Gastrocnemius medialis (tissue), 4 donors: ENCODE results near the gene ADARB2.

Source experiments
- POLR2A ChIP-seq, 2 donors: fragments of 450-650 bp; IDR thresholded peaks; one replicate each; pipeline ENCODE4 v1.6.1; 2017; ENCODE audit warnings: antibody characterized with exemption in 2 of 2, mild to moderate bottlenecking in 2 of 2, moderate library complexity in 2 of 2
- TF ChIP-seq, protein P1 (sequence below), 5 experiments: fragments of 450-650 bp in 3 of 5; fragments of 200-600 bp in 2 of 5; sonication (generic) in 2 of 5; IDR thresholded peaks in 4 of 5; conservative IDR thresholded peaks in 1 of 5; 1 replicate in 4 of 5; 2 replicates in 1 of 5; pipeline ENCODE4 v1.5.1; 2016 to 2019; ENCODE audit warnings: antibody characterized with exemption in 5 of 5, mild to moderate bottlenecking in 3 of 5, moderate library complexity in 3 of 5

GRCh38 chr10:1410469-1411395 lies 326.6 kb downstream of the ADARB2 start:
- no peak for TF ChIP-seq POLR2A (IDR thresholded peaks at IDR 0.05)
- TF ChIP-seq, protein P1, sequence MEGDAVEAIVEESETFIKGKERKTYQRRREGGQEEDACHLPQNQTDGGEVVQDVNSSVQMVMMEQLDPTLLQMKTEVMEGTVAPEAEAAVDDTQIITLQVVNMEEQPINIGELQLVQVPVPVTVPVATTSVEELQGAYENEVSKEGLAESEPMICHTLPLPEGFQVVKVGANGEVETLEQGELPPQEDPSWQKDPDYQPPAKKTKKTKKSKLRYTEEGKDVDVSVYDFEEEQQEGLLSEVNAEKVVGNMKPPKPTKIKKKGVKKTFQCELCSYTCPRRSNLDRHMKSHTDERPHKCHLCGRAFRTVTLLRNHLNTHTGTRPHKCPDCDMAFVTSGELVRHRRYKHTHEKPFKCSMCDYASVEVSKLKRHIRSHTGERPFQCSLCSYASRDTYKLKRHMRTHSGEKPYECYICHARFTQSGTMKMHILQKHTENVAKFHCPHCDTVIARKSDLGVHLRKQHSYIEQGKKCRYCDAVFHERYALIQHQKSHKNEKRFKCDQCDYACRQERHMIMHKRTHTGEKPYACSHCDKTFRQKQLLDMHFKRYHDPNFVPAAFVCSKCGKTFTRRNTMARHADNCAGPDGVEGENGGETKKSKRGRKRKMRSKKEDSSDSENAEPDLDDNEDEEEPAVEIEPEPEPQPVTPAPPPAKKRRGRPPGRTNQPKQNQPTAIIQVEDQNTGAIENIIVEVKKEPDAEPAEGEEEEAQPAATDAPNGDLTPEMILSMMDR (IDR thresholded peaks at IDR 0.05 in 4 of 5, conservative IDR thresholded peaks at IDR 0.05 in 1 of 5): no peak
